H1 (cell line): Measurements from ENCODE around the gene TXNDC8. TPM values are rescaled to one million over a fixed set of nuclear protein-coding genes. Genes with fewer than 3 reads are reported as not detected.

ENCODE experiments used
- POU5F1 ChIP-seq: IDR thresholded peaks from 2 replicates; pipeline ENCODE4 v1.6.1; 2011; ENCODE audit warnings: low read depth, mild to moderate bottlenecking, low read length, moderate library complexity
- TAF1 ChIP-seq: IDR thresholded peaks from 2 replicates; pipeline ENCODE4 v1.6.1; 2011; ENCODE audit warnings: mild to moderate bottlenecking, low read depth, low read length
- TBP ChIP-seq: IDR thresholded peaks from 2 replicates; pipeline ENCODE4 v1.6.1; 2011; ENCODE audit warnings: low read depth, low read length, improper control_type of control experiment
- polyA plus RNA-seq, 7 experiments: library from polyadenylated mRNA; depleted of rRNA in 3 of 7; stranded (reverse) in 5 of 7; unstranded in 2 of 7; fragments of >200 nt in 5 of 7; fragments of 200-250 nt in 2 of 7; gene quantifications; 1 replicate in 5 of 7; 2 replicates in 1 of 7; 4 replicates in 1 of 7; pipeline versions ENCODE4 v1.2.1 to v1.2.3, GENCODE V29; 2011 to 2013; ENCODE audit warnings: missing spikeins in 2 of 7, mixed read lengths in 2 of 7
- total RNA-seq: library from RNA; stranded (reverse); fragmentation: NEBNext Ultra II Directional; extraction: Animal tissue kit (Norgen Biotek cat#: 25700); gene quantifications from 2 replicates; pipeline ENCODE4 v1.2.1, GENCODE V29; 2021
- TF ChIP-seq, protein P1 (sequence below): fragments of 300-600 bp; sonication (generic); IDR thresholded peaks from 2 replicates; pipeline ENCODE4 v1.7.1; 2012; ENCODE audit warnings: low read length, moderate library complexity, mild to moderate bottlenecking, inconsistent platforms; ENCODE audit not compliant: insufficient replicate concordance
- TF ChIP-seq, protein P2 (sequence below): IDR thresholded peaks from 2 replicates; pipeline ENCODE4 v1.6.1; 2012; ENCODE audit warnings: inconsistent platforms
- TF ChIP-seq, protein P3 (sequence below), 3 experiments: IDR thresholded peaks; 1 replicate in 2 of 3; 2 replicates in 1 of 3; pipeline versions ENCODE4 v1.5.1 to v1.6.1; 2011; ENCODE audit warnings: low read length in 3 of 3, mild to moderate bottlenecking in 3 of 3, inconsistent platforms in 2 of 3, low read depth in 1 of 3, moderate library complexity in 1 of 3; ENCODE audit not compliant: insufficient read depth in 1 of 3; ENCODE audit errors: control extremely low read depth in 1 of 3

The TXNDC8 gene
- total and polyA plus RNA-seq, 2 of the 8 experiments (the other 6 are each of a cell fraction or from before 2014, with no cell fraction given), result not detected

GRCh38 chr9:110303133-110303532 lies 34.5 kb downstream of the TXNDC8 start (continued):
- TF ChIP-seq, protein P1, sequence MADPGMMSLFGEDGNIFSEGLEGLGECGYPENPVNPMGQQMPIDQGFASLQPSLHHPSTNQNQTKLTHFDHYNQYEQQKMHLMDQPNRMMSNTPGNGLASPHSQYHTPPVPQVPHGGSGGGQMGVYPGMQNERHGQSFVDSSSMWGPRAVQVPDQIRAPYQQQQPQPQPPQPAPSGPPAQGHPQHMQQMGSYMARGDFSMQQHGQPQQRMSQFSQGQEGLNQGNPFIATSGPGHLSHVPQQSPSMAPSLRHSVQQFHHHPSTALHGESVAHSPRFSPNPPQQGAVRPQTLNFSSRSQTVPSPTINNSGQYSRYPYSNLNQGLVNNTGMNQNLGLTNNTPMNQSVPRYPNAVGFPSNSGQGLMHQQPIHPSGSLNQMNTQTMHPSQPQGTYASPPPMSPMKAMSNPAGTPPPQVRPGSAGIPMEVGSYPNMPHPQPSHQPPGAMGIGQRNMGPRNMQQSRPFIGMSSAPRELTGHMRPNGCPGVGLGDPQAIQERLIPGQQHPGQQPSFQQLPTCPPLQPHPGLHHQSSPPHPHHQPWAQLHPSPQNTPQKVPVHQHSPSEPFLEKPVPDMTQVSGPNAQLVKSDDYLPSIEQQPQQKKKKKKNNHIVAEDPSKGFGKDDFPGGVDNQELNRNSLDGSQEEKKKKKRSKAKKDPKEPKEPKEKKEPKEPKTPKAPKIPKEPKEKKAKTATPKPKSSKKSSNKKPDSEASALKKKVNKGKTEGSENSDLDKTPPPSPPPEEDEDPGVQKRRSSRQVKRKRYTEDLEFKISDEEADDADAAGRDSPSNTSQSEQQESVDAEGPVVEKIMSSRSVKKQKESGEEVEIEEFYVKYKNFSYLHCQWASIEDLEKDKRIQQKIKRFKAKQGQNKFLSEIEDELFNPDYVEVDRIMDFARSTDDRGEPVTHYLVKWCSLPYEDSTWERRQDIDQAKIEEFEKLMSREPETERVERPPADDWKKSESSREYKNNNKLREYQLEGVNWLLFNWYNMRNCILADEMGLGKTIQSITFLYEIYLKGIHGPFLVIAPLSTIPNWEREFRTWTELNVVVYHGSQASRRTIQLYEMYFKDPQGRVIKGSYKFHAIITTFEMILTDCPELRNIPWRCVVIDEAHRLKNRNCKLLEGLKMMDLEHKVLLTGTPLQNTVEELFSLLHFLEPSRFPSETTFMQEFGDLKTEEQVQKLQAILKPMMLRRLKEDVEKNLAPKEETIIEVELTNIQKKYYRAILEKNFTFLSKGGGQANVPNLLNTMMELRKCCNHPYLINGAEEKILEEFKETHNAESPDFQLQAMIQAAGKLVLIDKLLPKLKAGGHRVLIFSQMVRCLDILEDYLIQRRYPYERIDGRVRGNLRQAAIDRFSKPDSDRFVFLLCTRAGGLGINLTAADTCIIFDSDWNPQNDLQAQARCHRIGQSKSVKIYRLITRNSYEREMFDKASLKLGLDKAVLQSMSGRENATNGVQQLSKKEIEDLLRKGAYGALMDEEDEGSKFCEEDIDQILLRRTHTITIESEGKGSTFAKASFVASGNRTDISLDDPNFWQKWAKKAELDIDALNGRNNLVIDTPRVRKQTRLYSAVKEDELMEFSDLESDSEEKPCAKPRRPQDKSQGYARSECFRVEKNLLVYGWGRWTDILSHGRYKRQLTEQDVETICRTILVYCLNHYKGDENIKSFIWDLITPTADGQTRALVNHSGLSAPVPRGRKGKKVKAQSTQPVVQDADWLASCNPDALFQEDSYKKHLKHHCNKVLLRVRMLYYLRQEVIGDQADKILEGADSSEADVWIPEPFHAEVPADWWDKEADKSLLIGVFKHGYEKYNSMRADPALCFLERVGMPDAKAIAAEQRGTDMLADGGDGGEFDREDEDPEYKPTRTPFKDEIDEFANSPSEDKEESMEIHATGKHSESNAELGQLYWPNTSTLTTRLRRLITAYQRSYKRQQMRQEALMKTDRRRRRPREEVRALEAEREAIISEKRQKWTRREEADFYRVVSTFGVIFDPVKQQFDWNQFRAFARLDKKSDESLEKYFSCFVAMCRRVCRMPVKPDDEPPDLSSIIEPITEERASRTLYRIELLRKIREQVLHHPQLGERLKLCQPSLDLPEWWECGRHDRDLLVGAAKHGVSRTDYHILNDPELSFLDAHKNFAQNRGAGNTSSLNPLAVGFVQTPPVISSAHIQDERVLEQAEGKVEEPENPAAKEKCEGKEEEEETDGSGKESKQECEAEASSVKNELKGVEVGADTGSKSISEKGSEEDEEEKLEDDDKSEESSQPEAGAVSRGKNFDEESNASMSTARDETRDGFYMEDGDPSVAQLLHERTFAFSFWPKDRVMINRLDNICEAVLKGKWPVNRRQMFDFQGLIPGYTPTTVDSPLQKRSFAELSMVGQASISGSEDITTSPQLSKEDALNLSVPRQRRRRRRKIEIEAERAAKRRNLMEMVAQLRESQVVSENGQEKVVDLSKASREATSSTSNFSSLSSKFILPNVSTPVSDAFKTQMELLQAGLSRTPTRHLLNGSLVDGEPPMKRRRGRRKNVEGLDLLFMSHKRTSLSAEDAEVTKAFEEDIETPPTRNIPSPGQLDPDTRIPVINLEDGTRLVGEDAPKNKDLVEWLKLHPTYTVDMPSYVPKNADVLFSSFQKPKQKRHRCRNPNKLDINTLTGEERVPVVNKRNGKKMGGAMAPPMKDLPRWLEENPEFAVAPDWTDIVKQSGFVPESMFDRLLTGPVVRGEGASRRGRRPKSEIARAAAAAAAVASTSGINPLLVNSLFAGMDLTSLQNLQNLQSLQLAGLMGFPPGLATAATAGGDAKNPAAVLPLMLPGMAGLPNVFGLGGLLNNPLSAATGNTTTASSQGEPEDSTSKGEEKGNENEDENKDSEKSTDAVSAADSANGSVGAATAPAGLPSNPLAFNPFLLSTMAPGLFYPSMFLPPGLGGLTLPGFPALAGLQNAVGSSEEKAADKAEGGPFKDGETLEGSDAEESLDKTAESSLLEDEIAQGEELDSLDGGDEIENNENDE, result no peak
- no peak for TF ChIP-seq TBP
- TF ChIP-seq, protein P2, sequence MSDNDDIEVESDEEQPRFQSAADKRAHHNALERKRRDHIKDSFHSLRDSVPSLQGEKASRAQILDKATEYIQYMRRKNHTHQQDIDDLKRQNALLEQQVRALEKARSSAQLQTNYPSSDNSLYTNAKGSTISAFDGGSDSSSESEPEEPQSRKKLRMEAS, result no peak
- no peak for TF ChIP-seq POU5F1
- TF ChIP-seq, protein P3, sequence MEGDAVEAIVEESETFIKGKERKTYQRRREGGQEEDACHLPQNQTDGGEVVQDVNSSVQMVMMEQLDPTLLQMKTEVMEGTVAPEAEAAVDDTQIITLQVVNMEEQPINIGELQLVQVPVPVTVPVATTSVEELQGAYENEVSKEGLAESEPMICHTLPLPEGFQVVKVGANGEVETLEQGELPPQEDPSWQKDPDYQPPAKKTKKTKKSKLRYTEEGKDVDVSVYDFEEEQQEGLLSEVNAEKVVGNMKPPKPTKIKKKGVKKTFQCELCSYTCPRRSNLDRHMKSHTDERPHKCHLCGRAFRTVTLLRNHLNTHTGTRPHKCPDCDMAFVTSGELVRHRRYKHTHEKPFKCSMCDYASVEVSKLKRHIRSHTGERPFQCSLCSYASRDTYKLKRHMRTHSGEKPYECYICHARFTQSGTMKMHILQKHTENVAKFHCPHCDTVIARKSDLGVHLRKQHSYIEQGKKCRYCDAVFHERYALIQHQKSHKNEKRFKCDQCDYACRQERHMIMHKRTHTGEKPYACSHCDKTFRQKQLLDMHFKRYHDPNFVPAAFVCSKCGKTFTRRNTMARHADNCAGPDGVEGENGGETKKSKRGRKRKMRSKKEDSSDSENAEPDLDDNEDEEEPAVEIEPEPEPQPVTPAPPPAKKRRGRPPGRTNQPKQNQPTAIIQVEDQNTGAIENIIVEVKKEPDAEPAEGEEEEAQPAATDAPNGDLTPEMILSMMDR (IDR thresholded peaks at IDR 0.05; ENCODE audit: control extremely low read depth in 1 of 3, insufficient read depth in 1 of 3, low read depth in 1 of 3, low read length in 3 of 3), result no peak
- no peak for TF ChIP-seq TAF1
